Tongue (tissue), 2 donors: ENCODE measurements around the gene AP4E1. TPM values are rescaled to one million over a fixed set of nuclear protein-coding genes. Genes with fewer than 3 reads are reported as not detected.
"Not testable (repeated sequence)": the region's sequence is repeated elsewhere in the genome, so short reads cannot be mapped to it uniquely, and the experiment has no call there.

Experiments used
- DNase-seq: peaks from one replicate; pipeline ENCODE4 v3.0.0-alpha.2; 2015
- total RNA-seq: library from RNA; depleted of rRNA; stranded (reverse); fragments of >200 nt; gene quantifications from one replicate; pipeline ENCODE4 v1.2.3, GENCODE V29; 2014

AP4E1 gene
- 14.2 TPM for total RNA-seq

GRCh38 chr15:50908209-50909009, at the start of gene AP4E1:
AP4E1 (plus strand) TSS chr15:50908683; CDS start chr15:50908779, 96 bp downstream.
- DNase-seq, result peak; percentile 98

GRCh38 chr15:50860824-50861223, 47.7 kb upstream of the AP4E1 start:
- DNase-seq, result no peak

GRCh38 chr15:50862553-50862952, 45.9 kb upstream of the AP4E1 start:
- no peak for DNase-seq

- DNase-seq, result no peak
Observed at GRCh38 chr15:50864873-50865272, 43.6 kb upstream of the AP4E1 start.

GRCh38 chr15:50865515-50866353, 42.7 kb upstream of the AP4E1 start:
- DNase-seq, result no peak

GRCh38 chr15:50871832-50872231, 36.7 kb upstream of the AP4E1 start:
- DNase-seq, result no peak

GRCh38 chr15:50872832-50873426, 35.6 kb upstream of the AP4E1 start:
- DNase-seq, result no peak

GRCh38 chr15:50873935-50874361, 34.5 kb upstream of the AP4E1 start:
- no peak for DNase-seq

- DNase-seq, result not testable (repeated sequence)
Observed at GRCh38 chr15:50875238-50875637, 33.2 kb upstream of the AP4E1 start.

GRCh38 chr15:50876260-50876988, 32.1 kb upstream of the AP4E1 start:
- DNase-seq, result no peak

GRCh38 chr15:50876989-50877360, 31.5 kb upstream of the AP4E1 start:
- DNase-seq, result peak; percentile 90

GRCh38 chr15:50879016-50879617, 29.4 kb upstream of the AP4E1 start:
- DNase-seq, result no peak

GRCh38 chr15:50880206-50880605, 28.3 kb upstream of the AP4E1 start:
- DNase-seq, result no peak

GRCh38 chr15:50880651-50881114, 27.8 kb upstream of the AP4E1 start:
- no peak for DNase-seq

- DNase-seq, result no peak
Observed at GRCh38 chr15:50881121-50882048, 27.1 kb upstream of the AP4E1 start.

- no peak for DNase-seq
Observed at GRCh38 chr15:50883903-50884302, 24.6 kb upstream of the AP4E1 start.

- DNase-seq, result no peak
Observed at GRCh38 chr15:50884540-50884939, 23.9 kb upstream of the AP4E1 start.

- DNase-seq, result no peak
Observed at GRCh38 chr15:50886139-50886467, 22.4 kb upstream of the AP4E1 start.

- DNase-seq, result no peak
Observed at GRCh38 chr15:50886611-50887345, 21.7 kb upstream of the AP4E1 start.

- DNase-seq, result no peak
Observed at GRCh38 chr15:50888054-50888453, 20.4 kb upstream of the AP4E1 start.
